Raji (cell line): ENCODE results near the gene KBTBD2.

Experiments
- POLR2A ChIP-seq: IDR thresholded peaks from 2 replicates; pipeline ENCODE4 v1.6.1; 2011; ENCODE audit warnings: low read depth, low read length, control low read depth; ENCODE audit not compliant: insufficient read depth

The KBTBD2 gene

DNA sequence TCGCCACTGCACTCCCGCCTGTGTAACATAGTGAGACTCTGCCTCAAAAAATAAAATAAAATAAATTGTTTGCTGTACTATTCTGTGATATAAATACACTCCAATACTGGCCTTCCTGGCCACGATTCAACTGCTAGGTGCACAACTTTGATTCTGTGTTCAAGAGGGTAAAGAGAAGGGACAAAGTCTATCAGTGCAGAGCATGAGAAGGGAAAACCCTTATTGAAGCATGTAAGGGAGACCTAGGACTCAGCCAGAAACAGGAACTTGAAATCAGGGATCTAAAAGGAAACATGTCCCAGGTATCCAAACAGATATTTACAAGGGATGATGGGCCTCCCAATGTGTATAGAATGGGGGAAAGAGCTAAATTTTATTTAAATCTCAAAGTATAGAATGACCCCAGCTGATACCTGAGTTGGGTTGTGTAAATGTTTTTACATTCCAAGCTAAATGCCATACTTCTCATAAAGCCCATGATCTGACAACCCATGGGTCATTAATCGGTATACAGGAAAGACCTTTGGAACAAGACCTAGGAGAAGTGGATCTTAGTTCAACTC, 9.0 kb upstream of the KBTBD2 start:
- TF ChIP-seq POLR2A: no peak

DNA sequence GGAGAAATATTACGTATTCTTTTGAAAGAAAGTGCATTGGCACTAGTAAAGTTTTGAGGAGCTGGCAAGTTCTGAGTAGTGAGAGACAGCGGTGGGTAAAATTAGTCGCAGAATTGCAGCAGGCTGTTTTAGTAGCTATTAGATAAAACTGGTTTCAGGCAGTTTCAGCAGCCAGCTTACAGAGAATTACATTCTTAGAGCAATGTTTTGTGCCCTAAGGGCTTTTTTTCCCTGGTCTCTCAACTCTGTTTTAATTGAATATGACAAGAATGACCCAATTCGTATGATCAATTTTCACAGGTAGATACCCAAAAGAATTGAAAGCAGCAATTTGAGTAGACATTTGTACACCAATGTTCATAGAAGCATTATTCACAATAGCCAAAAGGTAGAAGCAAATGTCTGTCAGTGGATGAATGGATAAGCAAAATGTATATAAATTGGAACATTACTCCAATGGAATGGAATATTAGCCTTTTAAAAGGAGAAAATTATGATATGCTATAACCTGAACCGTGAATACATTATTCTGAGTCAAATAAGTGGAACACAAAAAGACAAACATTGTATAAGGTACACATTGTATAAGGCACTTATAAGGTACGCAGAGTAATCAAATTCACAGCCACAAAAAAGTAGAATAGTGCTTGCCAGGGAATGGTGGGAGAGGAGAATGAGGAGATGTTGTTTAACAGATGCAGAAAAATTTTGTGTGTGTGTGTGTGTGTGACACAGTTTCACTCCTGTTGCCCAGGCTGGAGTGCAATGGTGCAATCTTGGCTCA, 5.2 kb upstream of the KBTBD2 start:
- no peak for TF ChIP-seq POLR2A

DNA sequence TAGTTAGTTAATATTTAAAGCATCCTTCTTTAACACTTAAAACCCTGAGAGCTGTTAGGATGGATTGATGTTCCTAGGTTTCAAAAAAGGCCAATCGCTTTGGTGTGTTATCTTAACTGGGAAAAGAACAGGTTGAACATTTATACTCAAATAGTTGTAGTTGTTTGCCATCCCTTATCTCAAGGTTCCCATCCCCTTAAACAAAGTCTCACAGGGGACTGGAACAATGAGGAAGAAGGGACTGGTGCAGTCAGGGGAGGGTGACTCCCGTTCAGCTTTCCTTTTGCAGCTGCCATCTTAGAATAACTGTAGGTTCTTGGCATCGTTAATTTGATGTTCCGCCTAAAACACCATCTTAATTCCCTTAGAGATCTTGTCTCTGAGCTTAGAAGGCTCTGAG, 2.6 kb upstream of the KBTBD2 start:
- TF ChIP-seq POLR2A: no peak

DNA sequence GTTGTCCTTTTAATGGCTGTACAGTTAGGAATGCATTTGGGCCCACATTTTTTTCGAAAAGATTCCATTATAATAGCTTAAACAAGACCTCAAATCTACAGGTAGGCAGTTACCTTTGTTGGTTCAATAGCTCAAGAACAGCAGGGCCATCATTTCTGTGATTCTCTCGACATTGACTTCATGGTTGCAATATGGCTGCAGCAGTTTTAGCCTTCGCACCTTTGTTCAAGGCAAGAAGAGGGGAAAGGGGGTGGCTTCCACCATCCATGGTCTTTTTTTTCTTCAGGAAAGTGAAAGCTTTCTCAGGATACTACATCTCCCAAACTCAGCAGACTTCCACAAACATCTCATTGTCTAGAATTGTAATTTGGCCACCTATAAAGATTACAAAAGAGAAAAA, 2.2 kb upstream of the KBTBD2 start:
- no peak for TF ChIP-seq POLR2A

DNA sequence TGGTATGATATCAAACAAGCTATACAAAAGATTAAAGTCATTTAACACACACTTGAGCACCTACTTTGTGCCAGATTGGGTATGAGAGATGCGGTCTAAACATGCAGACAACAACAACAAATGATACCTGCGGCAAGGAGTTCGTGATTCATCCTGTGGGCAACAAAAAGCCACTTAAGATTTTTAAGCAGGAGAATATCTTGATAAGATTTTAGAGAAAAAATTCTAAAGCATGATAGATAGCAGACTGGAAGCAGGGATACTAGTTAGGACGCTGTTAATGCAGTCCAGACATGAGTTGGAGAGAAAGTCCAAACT, 1.6 kb upstream of the KBTBD2 start:
- no peak for TF ChIP-seq POLR2A

DNA sequence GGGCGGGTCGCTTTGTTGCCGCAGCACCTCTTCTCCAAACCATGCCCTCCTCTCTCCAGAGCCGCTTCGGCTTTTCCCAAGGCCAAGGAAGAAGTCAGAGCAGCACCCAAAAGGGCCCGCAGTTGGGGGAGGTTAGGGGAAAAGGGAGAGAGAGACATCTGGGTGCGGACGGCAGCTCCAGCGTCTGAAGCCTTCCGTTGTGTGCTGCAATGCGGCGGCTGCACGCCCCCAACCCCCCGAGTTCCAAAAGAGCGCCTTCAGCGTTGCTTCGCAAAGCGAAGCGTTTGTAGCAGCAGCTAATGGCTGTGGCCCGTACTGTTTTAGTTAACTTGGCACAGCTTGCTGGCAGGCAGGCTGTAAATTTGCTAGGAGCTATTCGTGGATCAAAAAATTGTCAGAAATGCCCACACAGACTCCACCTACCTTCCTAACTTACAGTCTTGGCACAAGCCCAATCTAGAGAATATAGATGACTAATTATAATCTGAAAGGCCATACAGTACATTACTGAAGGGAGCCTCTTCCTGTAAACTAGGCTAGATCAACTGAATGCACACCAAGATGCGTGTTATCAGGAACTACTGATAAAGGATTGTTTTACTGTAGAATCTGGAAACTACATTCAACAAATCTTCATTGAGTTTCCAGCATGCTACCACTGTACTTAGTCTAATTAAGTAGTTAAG, 1.1 kb upstream of the KBTBD2 start:
- TF ChIP-seq POLR2A: no peak

DNA sequence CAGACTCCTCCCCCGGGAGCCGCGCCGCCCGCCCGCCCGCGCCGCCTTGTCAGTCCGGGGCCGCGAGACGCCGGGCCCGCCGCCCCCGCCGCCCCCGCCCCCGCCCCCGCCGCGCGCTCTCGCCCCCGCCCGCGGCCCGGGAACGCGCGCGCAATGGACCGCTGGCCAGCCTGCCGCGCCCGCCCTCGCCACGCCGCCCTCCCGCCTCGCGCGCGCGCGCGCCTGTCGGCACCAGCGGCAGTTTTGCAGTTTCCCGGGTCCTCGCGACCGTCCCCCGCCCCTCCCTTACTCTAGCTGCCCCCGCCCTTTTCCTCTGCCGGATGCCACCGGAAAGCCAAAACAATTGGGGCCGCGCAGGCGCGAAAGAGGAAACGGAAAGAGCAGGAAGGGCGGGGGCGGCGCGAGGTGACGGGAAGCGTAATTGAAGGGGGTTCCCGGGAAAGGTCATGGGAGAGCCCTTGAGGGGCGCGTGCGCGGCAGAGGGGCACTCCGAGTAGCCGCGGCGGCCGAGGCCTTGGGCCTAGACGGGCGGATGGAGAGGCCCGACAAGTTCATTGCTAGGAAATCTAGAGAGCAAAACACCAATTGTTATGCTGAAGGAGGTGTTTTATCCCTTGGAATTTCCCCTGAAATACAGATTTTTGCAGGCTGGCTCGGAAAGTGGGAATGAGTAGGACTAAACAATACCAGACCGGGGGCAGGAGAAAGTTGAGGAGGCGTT, 400 bp upstream of the KBTBD2 start:
- TF ChIP-seq POLR2A: peak; percentile 66

DNA sequence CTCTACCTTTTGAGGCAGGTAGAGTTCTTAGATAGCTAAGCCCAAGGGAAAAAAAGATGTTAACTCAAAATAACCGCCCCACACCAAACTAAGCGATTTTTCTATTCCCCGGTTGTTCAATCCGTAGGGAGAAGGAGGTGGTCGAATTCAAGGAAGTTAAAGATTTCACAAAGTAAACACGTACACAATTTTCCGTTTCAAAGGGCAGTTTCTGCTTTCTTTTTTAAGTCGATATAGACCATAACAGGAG, 842 bp downstream of the KBTBD2 start:
- no peak for TF ChIP-seq POLR2A

DNA sequence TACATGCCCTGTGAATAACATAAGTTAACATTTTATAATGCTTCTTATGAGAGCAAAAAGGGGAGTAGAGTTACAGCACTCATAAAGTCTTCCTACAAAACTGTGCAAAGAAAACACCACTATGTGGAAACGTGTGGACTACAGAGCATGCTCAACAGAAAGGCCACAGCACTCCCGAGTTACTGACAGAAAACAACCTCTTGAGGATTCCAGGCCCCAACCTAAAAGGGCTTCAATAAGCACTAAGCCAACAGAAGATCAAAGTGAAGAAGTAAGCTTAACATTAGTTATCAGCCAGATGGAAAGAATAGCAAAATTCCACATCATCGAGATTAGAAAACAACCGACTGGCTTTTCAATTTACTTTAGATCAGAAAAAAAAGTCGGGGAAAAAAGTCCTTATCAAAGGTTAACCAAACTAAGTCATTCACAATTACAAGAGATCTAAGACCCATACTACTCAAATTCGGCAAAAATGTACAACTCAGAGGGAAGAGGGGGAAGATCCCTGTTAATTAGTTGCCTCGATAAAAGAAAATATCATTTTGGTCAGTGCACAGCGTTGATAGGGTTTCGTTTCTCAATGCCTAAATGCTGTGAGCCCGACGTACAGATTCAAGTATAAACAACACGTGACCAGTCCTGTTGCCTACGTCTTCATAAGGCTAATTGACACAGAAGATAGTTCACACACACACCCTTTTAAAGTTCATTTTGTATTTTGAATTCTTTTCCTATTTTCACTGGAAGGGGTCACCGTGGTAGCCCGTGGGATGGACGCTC, 1.4 kb downstream of the KBTBD2 start:
- TF ChIP-seq POLR2A: no peak

DNA sequence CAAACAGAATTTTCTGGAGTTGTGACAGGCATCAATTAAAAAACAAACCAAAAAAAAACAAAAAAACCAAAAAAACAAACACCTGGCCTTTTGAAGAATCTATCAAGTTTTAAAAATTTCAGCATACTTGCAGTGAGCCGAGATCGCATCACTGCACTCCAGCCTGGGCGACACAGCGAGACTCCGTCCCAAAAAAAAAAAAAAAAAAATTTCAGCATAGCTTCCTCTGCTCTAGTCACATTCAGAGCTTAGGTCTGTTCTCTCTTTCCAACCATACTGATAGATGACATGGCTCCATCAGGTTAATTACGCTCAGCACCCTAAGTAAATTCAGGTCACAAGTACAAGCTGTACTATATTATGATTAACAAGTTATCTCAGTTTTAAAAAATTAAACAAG, 3.1 kb downstream of the KBTBD2 start:
- no peak for TF ChIP-seq POLR2A

DNA sequence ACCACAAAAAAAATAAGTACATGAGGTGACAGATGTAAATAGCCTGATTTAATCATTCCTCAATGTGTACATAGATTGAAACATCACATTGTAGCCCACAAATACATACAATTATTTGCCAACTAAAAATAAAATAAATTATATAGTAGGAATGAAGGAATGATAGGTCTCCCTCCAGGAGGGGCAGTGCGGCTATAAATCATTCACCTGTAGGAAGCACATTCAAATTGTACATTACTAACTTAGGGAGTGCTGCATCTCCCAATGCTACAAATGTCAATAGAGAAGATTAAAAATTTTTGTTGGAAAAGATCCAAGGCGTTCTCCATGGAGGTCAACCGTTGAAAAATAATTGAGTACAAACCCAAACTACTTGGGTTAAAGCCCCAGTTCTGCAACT, 4.2 kb downstream of the KBTBD2 start:
- no peak for TF ChIP-seq POLR2A

DNA sequence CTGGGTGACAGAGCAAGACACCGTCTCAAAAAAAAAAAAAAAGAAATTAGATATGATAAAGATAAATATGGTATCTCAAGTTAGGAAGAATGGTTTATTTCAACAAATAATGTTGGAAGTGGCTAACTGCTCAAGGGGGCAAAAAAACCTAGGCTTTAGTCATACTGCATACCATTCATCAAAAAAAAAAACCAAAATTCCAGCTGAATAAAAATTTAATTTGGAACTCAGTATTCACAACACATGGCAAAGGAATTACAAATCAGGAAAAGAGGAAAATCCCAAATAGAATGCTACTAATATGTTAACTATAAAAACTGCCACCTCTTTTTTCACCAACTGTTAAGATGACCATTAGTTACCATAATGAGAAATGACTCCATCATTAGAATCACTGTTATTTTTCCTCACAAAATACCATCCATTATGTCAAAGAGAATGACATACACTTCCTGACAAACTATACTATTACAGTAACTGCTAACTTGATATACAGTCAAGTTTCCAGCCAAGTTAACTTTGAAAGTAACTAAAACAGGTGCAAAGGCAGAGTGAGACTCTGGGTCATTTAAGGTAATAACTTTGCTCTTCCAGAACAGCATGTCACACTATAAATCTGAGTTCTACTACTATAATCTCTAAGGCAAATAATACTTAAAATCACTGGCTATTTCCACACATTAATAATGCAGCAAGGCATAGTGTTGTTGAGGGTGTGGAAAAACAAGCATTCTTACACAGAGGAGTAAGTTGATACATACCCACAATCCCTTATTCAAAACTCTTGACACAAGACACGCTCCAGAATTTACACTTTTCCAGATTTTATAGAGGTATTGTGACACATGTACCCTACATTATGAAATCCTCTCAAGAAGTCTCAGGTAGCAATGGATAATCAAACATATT, 10.2 kb downstream of the KBTBD2 start:
- TF ChIP-seq POLR2A: no peak

DNA sequence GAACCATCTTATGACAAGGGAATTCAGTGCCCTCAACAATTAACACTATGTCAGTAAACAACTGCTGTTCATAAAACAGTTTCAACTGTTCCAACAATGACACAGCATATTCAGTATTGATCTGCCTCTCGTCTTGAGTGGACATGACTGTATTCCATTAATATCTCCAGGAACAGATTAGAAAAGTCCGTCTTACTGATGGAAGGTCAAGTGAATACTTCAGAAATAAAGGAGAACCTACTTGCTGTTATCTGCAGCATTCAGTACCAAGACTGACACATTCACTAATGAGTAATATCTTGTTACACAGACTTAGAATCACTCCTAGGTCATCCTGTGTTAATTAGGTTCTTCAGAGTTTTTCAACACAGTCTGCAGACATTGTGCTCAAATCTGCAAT, 12.1 kb downstream of the KBTBD2 start:
- no peak for TF ChIP-seq POLR2A

DNA sequence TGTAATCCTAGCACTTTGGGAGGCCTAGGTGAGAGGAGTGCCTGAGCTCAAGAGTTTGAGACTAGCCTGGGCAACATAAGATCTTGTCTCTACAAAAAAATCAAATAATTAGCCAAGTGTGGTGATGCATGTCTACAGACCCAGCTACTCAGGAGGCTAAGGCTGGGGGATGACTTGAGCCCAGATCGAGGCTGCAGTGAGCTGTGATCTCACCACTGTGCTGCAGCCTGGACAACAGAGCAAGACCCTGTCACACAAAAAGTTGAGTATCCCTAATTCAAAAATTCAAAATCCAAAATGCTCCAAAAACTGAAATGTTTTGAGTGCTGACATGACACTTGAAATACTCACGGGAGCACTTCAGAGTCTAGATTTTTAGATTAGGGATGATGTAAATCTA, 19.1 kb downstream of the KBTBD2 start:
- no peak for TF ChIP-seq POLR2A

DNA sequence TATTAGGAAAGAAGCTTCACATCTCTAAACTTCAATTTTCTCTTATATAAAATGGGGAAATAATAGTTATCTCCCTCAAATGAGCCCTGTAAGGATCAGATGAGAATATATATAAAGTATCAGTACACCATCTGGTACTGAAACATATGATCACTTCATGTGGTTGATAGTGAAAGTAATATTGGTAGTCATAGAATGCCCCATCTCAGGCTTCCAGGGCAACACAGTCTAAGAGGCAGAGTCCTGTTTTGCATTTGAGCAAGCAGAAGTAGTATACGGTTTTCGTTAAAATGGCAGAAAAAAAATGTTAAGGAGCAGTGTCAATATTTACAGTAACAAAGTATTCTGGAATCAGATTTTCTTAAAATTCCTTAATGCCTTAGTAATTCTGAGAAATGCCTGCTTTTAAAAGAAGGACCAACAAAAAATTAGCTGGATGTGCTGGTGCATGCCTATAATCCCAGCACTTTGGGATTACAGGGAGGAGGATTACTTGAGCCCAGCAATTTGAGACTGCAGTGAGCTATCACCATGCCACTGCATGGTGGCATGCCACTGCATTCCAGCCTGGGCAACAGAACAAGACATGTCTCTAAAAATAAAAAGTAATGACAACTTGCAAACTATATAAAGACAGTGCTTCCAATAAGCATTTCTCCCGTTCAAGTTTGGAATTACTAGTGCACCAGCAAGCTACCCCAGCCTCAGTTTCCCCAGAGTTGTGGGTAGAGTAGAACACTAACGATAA, 19.8 kb downstream of the KBTBD2 start:
- no peak for TF ChIP-seq POLR2A
